PC-3 (cell line): ENCODE data around the gene UBAC2.

Source experiments
- EZH2 ChIP-seq: fragments of 300-600 bp; sonication (generic); IDR thresholded peaks from one replicate; pipeline ENCODE4 v1.6.1; 2017; ENCODE audit warnings: antibody characterized with exemption, mild to moderate bottlenecking, low read length; ENCODE audit not compliant: unreplicated experiment
- EZH2phosphoT487 ChIP-seq: fragments of 300-600 bp; sonication (generic); IDR thresholded peaks from 2 replicates; pipeline ENCODE4 v1.6.1; 2018; ENCODE audit warnings: mild to moderate bottlenecking, antibody characterized with exemption, low read length, borderline replicate concordance
- TF ChIP-seq, protein P1 (sequence below): fragments of 300-600 bp; sonication (generic); conservative IDR thresholded peaks from 2 replicates; pipeline ENCODE4 v1.5.1; 2017; ENCODE audit warnings: antibody characterized with exemption, low read depth, mild to moderate bottlenecking, low read length

DNA sequence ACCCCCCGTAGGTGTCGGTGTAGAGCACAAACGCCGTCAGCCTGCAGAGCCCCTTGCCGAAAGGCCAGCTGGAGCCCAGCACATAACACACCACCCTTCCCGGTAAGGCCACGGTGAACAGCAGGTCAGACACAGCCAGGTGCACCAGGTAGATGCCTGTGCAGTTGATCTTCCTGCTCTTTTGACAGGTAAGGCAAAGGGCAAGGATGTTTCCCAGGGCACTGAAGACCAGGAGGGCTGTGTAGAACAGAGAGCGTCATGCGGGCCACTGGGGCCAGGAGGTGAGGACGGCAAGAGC lies 208.0 kb downstream of the UBAC2 start:
- TF ChIP-seq, protein P1, sequence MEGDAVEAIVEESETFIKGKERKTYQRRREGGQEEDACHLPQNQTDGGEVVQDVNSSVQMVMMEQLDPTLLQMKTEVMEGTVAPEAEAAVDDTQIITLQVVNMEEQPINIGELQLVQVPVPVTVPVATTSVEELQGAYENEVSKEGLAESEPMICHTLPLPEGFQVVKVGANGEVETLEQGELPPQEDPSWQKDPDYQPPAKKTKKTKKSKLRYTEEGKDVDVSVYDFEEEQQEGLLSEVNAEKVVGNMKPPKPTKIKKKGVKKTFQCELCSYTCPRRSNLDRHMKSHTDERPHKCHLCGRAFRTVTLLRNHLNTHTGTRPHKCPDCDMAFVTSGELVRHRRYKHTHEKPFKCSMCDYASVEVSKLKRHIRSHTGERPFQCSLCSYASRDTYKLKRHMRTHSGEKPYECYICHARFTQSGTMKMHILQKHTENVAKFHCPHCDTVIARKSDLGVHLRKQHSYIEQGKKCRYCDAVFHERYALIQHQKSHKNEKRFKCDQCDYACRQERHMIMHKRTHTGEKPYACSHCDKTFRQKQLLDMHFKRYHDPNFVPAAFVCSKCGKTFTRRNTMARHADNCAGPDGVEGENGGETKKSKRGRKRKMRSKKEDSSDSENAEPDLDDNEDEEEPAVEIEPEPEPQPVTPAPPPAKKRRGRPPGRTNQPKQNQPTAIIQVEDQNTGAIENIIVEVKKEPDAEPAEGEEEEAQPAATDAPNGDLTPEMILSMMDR, result no peak
- TF ChIP-seq EZH2, result no peak
- TF ChIP-seq EZH2phosphoT487, result no peak
